Measurements from ENCODE around the gene FGG. TPM values are rescaled to one million over a fixed set of nuclear protein-coding genes. Genes with fewer than 3 reads are reported as not detected.

FGG gene
- not detected for polyA plus RNA-seq (2013, experiment 1 of 2; ENCODE audit: insufficient read length)
- polyA plus RNA-seq (2013, experiment 2 of 2; ENCODE audit: insufficient read length) = not detected

- no peak for DNase-seq
Observed at GRCh38 chr4:154612472-154613414, at the start of gene FGG. Gene FGG (minus strand): TSS chr4:154612656. CDS start chr4:154612609, 47 bp downstream.

GRCh38 chr4:154660052-154660451 is 47.6 kb upstream of the FGG start:
- DNase-seq = no peak

GRCh38 chr4:154658680-154659405 is 46.4 kb upstream of the FGG start:
- no peak for DNase-seq

GRCh38 chr4:154643493-154643892 is 31.0 kb upstream of the FGG start:
- no peak for DNase-seq

- no peak for DNase-seq
Observed at GRCh38 chr4:154642373-154643009, 30.0 kb upstream of the FGG start.

GRCh38 chr4:154640999-154641398 is 28.5 kb upstream of the FGG start:
- no peak for DNase-seq

- DNase-seq = no peak
Observed at GRCh38 chr4:154634058-154634457, 21.6 kb upstream of the FGG start.

GRCh38 chr4:154631828-154632227 is 19.4 kb upstream of the FGG start:
- DNase-seq = no peak

GRCh38 chr4:154630324-154630723 is 17.9 kb upstream of the FGG start:
- DNase-seq = no peak

- peak; percentile 53 for DNase-seq
Observed at GRCh38 chr4:154626793-154627484, 14.5 kb upstream of the FGG start.

GRCh38 chr4:154625971-154626370 is 13.5 kb upstream of the FGG start:
- DNase-seq = no peak

GRCh38 chr4:154623995-154624394 is 11.5 kb upstream of the FGG start:
- DNase-seq = no peak

GRCh38 chr4:154623436-154623835 is 11.0 kb upstream of the FGG start:
- no peak for DNase-seq

- DNase-seq = peak; percentile 36
Observed at GRCh38 chr4:154622598-154622997, 10.1 kb upstream of the FGG start.

GRCh38 chr4:154620111-154620510 is 7.7 kb upstream of the FGG start:
- DNase-seq = no peak

- DNase-seq = peak; percentile 31
Observed at GRCh38 chr4:154618708-154619315, 6.4 kb upstream of the FGG start.

- no peak for DNase-seq
Observed at GRCh38 chr4:154617820-154618317, 5.4 kb upstream of the FGG start.

GRCh38 chr4:154616731-154617130 is 4.3 kb upstream of the FGG start:
- no peak for DNase-seq

- DNase-seq = no peak
Observed at GRCh38 chr4:154616287-154616686, 3.8 kb upstream of the FGG start.

GRCh38 chr4:154615211-154615610 is 2.8 kb upstream of the FGG start:
- no peak for DNase-seq

GRCh38 chr4:154614306-154614705 is 1.9 kb upstream of the FGG start:
- DNase-seq = no peak

- no peak for DNase-seq
Observed at GRCh38 chr4:154611833-154612232, 623 bp downstream of the FGG start.

Measured in fibroblast of skin of abdomen (primary cell).